Heart left ventricle (tissue), 13 donors: ENCODE data around the gene KIF12.

ENCODE experiments used
- CTCF ChIP-seq, 12 donors: fragments of 200-600 bp; sonication (generic) in 4 of 12; IDR thresholded peaks; one replicate each; pipeline versions ENCODE4 v1.5.0 to v1.8.0; 2018 to 2022; ENCODE audit warnings: antibody characterized with exemption in 12 of 12, mild to moderate bottlenecking in 5 of 12
- POLR2A ChIP-seq, 2 donors: fragments of 450-650 bp; IDR thresholded peaks; one replicate each; pipeline ENCODE4 v1.6.1; 2017; ENCODE audit warnings: antibody characterized with exemption in 2 of 2, mild to moderate bottlenecking in 2 of 2, moderate library complexity in 2 of 2
- donor health status: ischemic (EF 13 %, LVEDD 7.1; RV severe dilation, severe dysfunction).
- donor health status: DM: no; HTN: yes; CAD: no.
- donor health status: DM: no; HTN: no; CAD: no.
- donor health status: ischemic (EF 25% LVEDD 6.9; RV normal size, moderate dysfunction).
- donor health status: ischemic (EF 25% LVEDD 5.7; RV mildly dilated, moderate dysfunction).
- donor health status: ischemic (EF 35%, LVEDD 5.7; RV mildly dilated, moderate dysfunction).
- donor health status: nonischemic (EF 11% LVEDD 7.7; RV severe dilation, severe dysfunction).
- donor health status: DM: yes; HTN: yes; CAD: no.
- donor health status: PGD.
- donor health status: ischemic (EF 29% LVEDD 5.4; RV normal size, mild dysfunction).
- donor health status: nonischemic (EF 23%, LVEDD 6.1; RV moderate dilation, normal function).

DNA sequence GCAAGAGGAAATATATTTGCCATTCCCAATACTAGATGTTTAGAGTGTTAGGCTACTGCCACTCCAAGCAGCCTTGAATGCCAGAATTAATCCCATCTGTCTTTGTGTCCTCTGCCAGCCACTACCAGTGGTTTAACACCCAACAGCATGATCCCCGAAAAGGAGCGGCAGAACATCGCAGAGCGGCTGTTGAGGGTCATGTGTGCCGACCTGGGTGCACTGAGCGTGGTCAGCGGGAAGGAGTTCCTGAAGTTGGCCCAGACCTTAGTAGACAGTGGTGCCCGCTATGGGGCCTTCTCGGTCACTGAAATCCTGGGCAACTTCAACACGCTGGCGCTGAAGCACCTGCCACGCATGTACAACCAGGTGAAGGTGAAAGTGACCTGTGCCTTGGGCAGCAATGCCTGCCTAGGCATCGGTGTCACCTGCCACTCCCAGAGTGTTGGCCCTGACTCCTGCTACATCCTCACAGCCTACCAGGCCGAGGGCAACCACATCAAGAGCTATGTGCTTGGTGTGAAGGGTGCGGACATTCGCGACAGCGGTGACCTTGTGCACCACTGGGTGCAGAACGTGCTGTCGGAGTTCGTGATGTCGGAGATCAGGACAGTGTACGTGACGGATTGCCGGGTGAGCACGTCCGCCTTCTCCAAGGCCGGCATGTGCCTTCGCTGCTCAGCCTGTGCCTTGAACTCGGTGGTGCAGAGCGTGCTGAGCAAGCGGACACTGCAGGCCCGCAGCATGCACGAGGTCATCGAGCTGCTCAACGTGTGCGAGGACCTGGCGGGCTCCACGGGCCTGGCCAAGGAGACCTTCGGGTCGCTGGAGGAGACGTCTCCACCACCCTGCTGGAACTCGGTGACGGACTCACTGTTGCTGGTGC, 50.3 kb downstream of the KIF12 start:
- TF ChIP-seq CTCF (IDR thresholded peaks at IDR 0.05) (no peak), POLR2A (IDR thresholded peaks at IDR 0.05) (no peak)
